ENCODE measurements around the gene CCDC85B. TPM values are rescaled to one million over a fixed set of nuclear protein-coding genes. Genes with fewer than 3 reads are reported as not detected.
A peak's percentile ranks its signal among the peaks of the same experiment; 100 is the strongest.

Gene CCDC85B
- total RNA-seq, 2 experiments from 2014 or later, result 40.0 to 44.4 TPM

DNA sequence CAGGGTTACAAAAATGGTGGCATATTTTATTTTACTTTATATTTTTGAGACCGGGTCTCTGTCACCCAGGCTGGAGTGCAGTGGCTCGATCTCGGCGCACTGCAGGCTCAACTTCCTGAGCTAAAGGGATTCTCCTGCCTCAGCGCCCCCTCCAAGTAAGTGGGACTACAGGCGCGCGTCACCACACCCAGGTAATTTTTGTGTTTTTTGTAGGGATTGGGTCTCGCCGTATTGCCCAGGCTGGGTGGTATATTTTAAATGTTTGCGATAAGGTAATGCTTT lies 10.4 kb downstream of the CCDC85B start:
- H3K4me3 Mint-ChIP-seq, result peak overlapping the region; percentile 21
- ChIA-PET CTCF (interaction anchor here (1.0 to 10.6 kb wide), 4 partner anchors 13 to 88 kb away, joined by 3 to 192 read pairs (median 7); partner anchors contain the start of genes CCDC85B, FIBP and MUS81), POLR2A (interaction anchor here (0.6 to 5.0 kb wide), 10 partner anchors 8 to 121 kb away, joined by 3 to 98 read pairs (median 4); partner anchors contain the start of genes BANF1, C11orf68, CCDC85B and EIF1AD)
- H3K9me3 Mint-ChIP-seq, result no peaks in the 10 kb centered on the region
- peak overlapping the region; percentile 67 for H3K27ac Mint-ChIP-seq
- H3K4me1 Mint-ChIP-seq (ENCODE audit: low read depth), result peaks cover 40% of the 10 kb centered on the region
- peaks cover 15% of the 10 kb centered on the region for H3K36me3 Mint-ChIP-seq
- DNase-seq, result no peak
- intact Hi-C loops (cut with micrococcal nuclease), result loop anchor here (1.0 kb wide), 3 partner anchors 11 to 41 kb away; partner anchors contain the start of genes C11orf68, CCDC85B, DRAP1 and MUS81
- H3K27me3 Mint-ChIP-seq, result peaks cover 4% of the 10 kb centered on the region

DNA sequence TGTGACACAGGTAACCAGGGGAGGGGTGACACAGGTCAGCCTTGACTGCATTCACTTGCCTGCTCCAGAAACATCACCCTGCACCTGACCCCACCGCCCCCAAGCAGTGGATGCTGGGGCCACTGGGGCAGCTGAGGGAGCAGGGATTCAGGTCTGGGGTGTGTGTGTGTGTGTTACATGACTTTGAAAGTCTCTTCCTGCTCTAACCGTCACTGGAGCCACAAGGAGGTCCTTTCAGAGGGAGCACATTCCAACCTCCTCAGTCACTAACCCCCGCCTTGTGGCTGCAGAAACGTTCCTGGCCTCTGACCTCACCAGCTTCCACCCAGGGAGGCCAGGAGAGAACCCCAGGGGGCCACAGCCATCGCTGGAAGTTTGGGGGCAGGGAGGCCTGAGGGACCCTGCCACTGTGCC lies 12.6 kb downstream of the CCDC85B start:
- CTCF ChIA-PET, result interaction anchor here (1.7 to 10.6 kb wide), 3 partner anchors 15 to 123 kb away, joined by 5 to 192 read pairs (median 5); partner anchors contain the start of genes CCDC85B and FIBP

DNA sequence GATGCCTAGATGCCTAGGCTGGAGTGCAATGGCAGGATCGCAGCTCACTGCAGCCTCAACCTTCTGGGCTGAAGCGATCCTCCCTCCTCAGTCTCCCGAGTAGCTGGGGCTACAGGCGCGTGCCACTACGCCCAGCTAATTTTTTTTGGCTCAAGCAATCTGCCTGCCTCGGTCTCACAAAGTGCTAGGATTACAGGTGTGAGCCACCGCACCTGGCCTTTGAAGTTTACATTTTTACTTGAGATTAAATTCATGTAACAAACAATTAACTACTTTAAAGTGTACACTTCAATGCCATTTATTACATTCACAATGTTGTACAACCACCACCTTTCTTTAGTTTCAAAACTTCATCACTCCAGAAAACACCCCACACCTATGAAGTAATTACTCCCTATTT lies 13.2 kb downstream of the CCDC85B start:
- Mint-ChIP-seq H3K27me3 (peaks cover 5% of the 10 kb centered on the region), H3K9me3 (no peaks in the 10 kb centered on the region), H3K4me1 (ENCODE audit: low read depth) (peaks cover 16% of the 10 kb centered on the region), H3K4me3 (no peak overlapping the region), H3K27ac (no peak overlapping the region), H3K36me3 (peaks cover 4% of the 10 kb centered on the region)
- CTCF ChIA-PET, result interaction anchor here (10.6 kb wide), 1 partner anchor 15 kb away, joined by 192 read pairs; the partner anchor contains the start of genes CCDC85B and FIBP
- DNase-seq, result no peak
- POLR2A ChIA-PET, result interaction anchor here (1.2 kb wide), 1 partner anchor 10 kb away, joined by 4 read pairs; no protein-coding TSS in a partner anchor
- intact Hi-C loops (cut with micrococcal nuclease), result no loop called here

More for the DNA sequence above, 12.6 kb downstream of the CCDC85B start:
- H3K4me3 Mint-ChIP-seq, result no peak overlapping the region
- POLR2A ChIA-PET, result interaction anchor here (1.2 to 3.5 kb wide), 2 partner anchors 10 to 15 kb away, joined by 4 to 19 read pairs; partner anchors contain the start of gene C11orf68
- H3K27me3 Mint-ChIP-seq, result peaks cover 5% of the 10 kb centered on the region
- intact Hi-C loops (cut with micrococcal nuclease), result no loop called here
- H3K9me3 Mint-ChIP-seq, result no peaks in the 10 kb centered on the region
- DNase-seq, result no peak
- H3K27ac Mint-ChIP-seq, result no peak overlapping the region
- H3K36me3 Mint-ChIP-seq, result peaks cover 4% of the 10 kb centered on the region
- H3K4me1 Mint-ChIP-seq (ENCODE audit: low read depth), result peaks cover 22% of the 10 kb centered on the region

GRCh38 chr11:65906602-65907001 lies 16.1 kb downstream of the CCDC85B start:
- CTCF ChIA-PET, result interaction anchor here (1.1 to 2.4 kb wide), 3 partner anchors 18 to 22 kb away, joined by 3 to 8 read pairs (median 5); partner anchors contain the start of gene FIBP
- intact Hi-C loops (cut with micrococcal nuclease), result no loop called here
- H3K9me3 Mint-ChIP-seq, result no peaks in the 10 kb centered on the region
- H3K27me3 Mint-ChIP-seq, result peaks cover 12% of the 10 kb centered on the region
- no peak for DNase-seq
- no peaks in the 10 kb centered on the region for H3K36me3 Mint-ChIP-seq
- no peak overlapping the region for H3K4me3 Mint-ChIP-seq
- no peak overlapping the region for H3K27ac Mint-ChIP-seq
- POLR2A ChIA-PET, result interaction anchor here (0.9 to 1.5 kb wide), 3 partner anchors 13 to 18 kb away, joined by 3 to 5 read pairs (median 3); partner anchors contain the start of genes CCDC85B and FIBP
- peaks cover 14% of the 10 kb centered on the region for H3K4me1 Mint-ChIP-seq (ENCODE audit: low read depth)

GRCh38 chr11:65907878-65908277 lies 17.4 kb downstream of the CCDC85B start:
- Mint-ChIP-seq H3K4me3 (no peak overlapping the region), H3K27ac (no peak overlapping the region), H3K9me3 (no peaks in the 10 kb centered on the region), H3K27me3 (peaks cover 8% of the 10 kb centered on the region), H3K36me3 (no peaks in the 10 kb centered on the region), H3K4me1 (ENCODE audit: low read depth) (peaks cover 7% of the 10 kb centered on the region)
- DNase-seq, result no peak
- ChIA-PET POLR2A (interaction anchor here (0.7 to 2.0 kb wide), 2 partner anchors 7 to 1959 kb away, joined by 5 read pairs; partner anchors contain the start of gene FOSL1), CTCF (interaction anchor here (2.9 kb wide), 1 partner anchor 23 kb away, joined by 19 read pairs; no protein-coding TSS in a partner anchor)
- intact Hi-C loops (cut with micrococcal nuclease), result no loop called here

DNA sequence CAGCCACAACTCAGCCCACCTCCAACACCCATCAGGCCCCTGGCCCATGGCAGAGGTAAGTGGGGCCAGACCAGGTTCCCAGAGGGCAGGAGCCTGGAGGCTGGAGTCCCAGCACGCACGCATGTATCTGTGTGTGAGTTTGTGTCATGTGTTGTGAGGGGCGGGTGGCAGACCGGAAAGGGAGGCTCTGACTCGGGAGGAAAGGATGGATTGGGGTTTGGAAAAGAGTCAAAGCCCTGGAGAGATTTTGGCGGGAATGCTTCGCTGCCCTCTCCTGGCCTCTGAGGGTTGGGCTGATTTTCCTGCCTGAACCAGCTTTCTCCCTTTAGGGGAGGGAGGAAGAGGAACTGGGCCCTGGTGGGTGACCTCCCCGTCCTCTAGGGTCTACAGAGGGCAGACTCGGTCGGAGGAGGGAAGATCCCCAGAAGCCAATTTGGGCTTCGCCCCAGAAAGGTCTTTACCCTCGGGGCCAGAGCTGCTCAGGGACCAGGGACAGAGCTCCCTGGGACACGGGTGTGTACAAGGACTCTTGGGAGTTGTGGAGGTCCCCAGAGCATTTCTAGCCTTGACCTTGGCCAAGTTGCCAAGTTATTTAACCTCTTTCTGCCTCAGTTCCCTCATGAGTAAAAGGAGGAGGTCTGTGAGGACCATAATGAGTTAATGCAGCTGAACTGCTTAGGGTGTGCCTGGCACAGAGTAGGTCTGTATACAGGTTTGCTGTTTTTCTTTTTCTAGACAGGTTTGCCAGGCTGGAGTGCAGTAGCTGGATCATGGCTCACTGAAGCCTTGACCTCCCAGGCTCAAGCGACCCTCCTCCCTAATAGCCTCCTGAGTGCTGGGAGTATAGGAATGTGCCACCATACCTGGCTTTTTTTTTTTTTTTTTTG lies 21.5 kb downstream of the CCDC85B start:
- H3K4me1 Mint-ChIP-seq (ENCODE audit: low read depth), result peaks cover 19% of the 10 kb centered on the region
- CTCF ChIA-PET, result interaction anchor here (1.0 kb wide), 1 partner anchor 27 kb away, joined by 4 read pairs; no protein-coding TSS in a partner anchor
- POLR2A ChIA-PET, result interaction anchor here (0.6 kb wide), 2 partner anchors 40 to 114 kb away, joined by 3 read pairs; partner anchors contain the start of gene CATSPER1

DNA sequence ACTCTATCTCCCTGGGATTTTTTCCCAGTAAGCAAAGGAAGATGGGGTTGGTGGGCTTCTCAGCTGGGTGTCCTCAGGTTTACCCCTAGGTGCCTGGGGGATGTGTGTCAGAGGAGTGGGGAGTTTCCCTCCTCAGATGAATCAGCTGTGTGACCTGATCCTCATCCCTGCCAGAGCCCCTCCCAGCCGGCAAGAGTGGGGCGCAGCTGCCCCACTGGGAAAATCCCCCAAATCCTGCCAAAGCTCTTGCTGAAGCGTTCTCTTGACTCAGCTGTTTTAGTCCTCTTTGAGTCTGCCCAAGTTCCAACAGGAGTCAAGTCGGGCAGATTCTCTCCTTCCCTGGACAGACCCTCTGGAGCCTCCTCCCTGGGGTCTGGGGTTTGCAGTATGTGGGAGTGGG lies 22.4 kb downstream of the CCDC85B start:
- H3K9me3 Mint-ChIP-seq, result no peaks in the 10 kb centered on the region
- no peak overlapping the region for H3K4me3 Mint-ChIP-seq
- POLR2A ChIA-PET, result interaction anchor here (0.9 kb wide), 1 partner anchor 49 kb away, joined by 3 read pairs; the partner anchor contains the start of gene SART1
- H3K4me1 Mint-ChIP-seq (ENCODE audit: low read depth), result peaks cover 23% of the 10 kb centered on the region
- CTCF ChIA-PET, result interaction anchor here (0.8 kb wide), 1 partner anchor 11 kb away, joined by 3 read pairs; no protein-coding TSS in a partner anchor
- peaks cover 7% of the 10 kb centered on the region for H3K27me3 Mint-ChIP-seq
- peaks cover 5% of the 10 kb centered on the region for H3K36me3 Mint-ChIP-seq
- intact Hi-C loops (cut with micrococcal nuclease), result no loop called here
- no peak overlapping the region for H3K27ac Mint-ChIP-seq
- peak; percentile 28 for DNase-seq

More for the DNA sequence above, 21.5 kb downstream of the CCDC85B start:
- Mint-ChIP-seq H3K27me3 (peaks cover 8% of the 10 kb centered on the region), H3K36me3 (peaks cover 2% of the 10 kb centered on the region), H3K27ac (no peak overlapping the region), H3K4me3 (no peak overlapping the region), H3K9me3 (no peaks in the 10 kb centered on the region)
- peak; percentile 28 for DNase-seq
- intact Hi-C loops (cut with micrococcal nuclease), result no loop called here

- Mint-ChIP-seq H3K27me3 (no peaks in the 10 kb centered on the region), H3K4me3 (no peak overlapping the region), H3K4me1 (ENCODE audit: low read depth) (peaks cover 20% of the 10 kb centered on the region), H3K9me3 (no peaks in the 10 kb centered on the region), H3K27ac (no peak overlapping the region), H3K36me3 (peaks cover 7% of the 10 kb centered on the region)
- CTCF ChIA-PET, result interaction anchor here (1.3 to 1.5 kb wide), 2 partner anchors 30 to 31 kb away, joined by 3 read pairs; no protein-coding TSS in a partner anchor
- POLR2A ChIA-PET, result interaction anchor here (0.7 kb wide), 1 partner anchor 13 kb away, joined by 3 read pairs; no protein-coding TSS in a partner anchor
- intact Hi-C loops (cut with micrococcal nuclease), result loop anchor here (5.0 kb wide), 1 partner anchor 203 kb away; the partner anchor contains the start of gene KAT5
- DNase-seq, result no peak
These were observed 24.8 kb downstream of the CCDC85B start for GRCh38 chr11:65915101-65915820.

GRCh38 chr11:65915821-65916251 lies 25.4 kb downstream of the CCDC85B start:
- Mint-ChIP-seq H3K4me1 (ENCODE audit: low read depth) (peaks cover 25% of the 10 kb centered on the region), H3K27me3 (no peaks in the 10 kb centered on the region), H3K4me3 (no peak overlapping the region), H3K27ac (no peak overlapping the region), H3K9me3 (no peaks in the 10 kb centered on the region), H3K36me3 (peaks cover 7% of the 10 kb centered on the region)
- intact Hi-C loops (cut with micrococcal nuclease), result loop anchor here (5.0 kb wide), 1 partner anchor 204 kb away; the partner anchor contains the start of gene KAT5
- CTCF ChIA-PET, result interaction anchor here (0.6 to 1.5 kb wide), 3 partner anchors 30 to 56 kb away, joined by 3 read pairs; partner anchors contain the start of gene MUS81
- no peak for DNase-seq
- POLR2A ChIA-PET, result interaction anchor here (0.7 kb wide), 1 partner anchor 14 kb away, joined by 3 read pairs; no protein-coding TSS in a partner anchor

DNA sequence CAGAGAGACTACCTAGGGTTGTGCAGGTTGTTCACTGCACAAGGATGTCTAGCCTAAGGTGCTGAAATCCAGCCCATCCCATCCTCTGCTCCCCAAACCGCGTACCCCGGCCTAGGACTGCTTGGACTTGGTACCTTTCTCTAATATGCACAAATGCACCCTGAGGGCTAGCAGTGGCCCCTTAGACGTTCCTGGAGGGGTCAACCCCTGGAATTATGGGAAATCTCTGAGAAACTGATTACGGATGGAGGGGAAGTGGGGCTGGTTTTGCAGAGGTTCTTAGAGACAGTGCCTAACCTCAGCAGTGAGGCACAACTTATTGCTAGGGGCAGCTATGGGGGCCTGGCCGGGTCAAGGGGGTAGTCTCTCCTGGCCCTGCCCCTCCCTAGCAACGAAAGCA lies 25.9 kb downstream of the CCDC85B start:
- Mint-ChIP-seq H3K27me3 (no peaks in the 10 kb centered on the region), H3K9me3 (no peaks in the 10 kb centered on the region), H3K27ac (peak overlapping the region; percentile 45), H3K4me1 (ENCODE audit: low read depth) (peaks cover 26% of the 10 kb centered on the region), H3K4me3 (peak overlapping the region; percentile 55), H3K36me3 (peaks cover 7% of the 10 kb centered on the region)
- intact Hi-C loops (cut with micrococcal nuclease), result loop anchor here (5.0 kb wide), 1 partner anchor 204 kb away; the partner anchor contains the start of gene KAT5
- DNase-seq, result no peak
- ChIA-PET CTCF (interaction anchor here (0.6 to 1.5 kb wide), 3 partner anchors 31 to 56 kb away, joined by 3 read pairs; partner anchors contain the start of gene MUS81), POLR2A (no interaction called here)

- H3K9me3 Mint-ChIP-seq, result no peaks in the 10 kb centered on the region
- H3K27ac Mint-ChIP-seq, result peak overlapping the region; percentile 28
- H3K36me3 Mint-ChIP-seq, result peaks cover 8% of the 10 kb centered on the region
- peak overlapping the region; percentile 55 for H3K4me3 Mint-ChIP-seq
- intact Hi-C loops (cut with micrococcal nuclease), result loop anchor here (5.0 kb wide), 1 partner anchor 205 kb away; the partner anchor contains the start of gene KAT5
- ChIA-PET POLR2A (interaction anchor here (0.7 to 2.1 kb wide), 4 partner anchors 16 to 57 kb away, joined by 3 to 19 read pairs (median 10); partner anchors contain the start of genes CCDC85B, FOSL1 and MUS81), CTCF (no interaction called here)
- no peak for DNase-seq
- H3K27me3 Mint-ChIP-seq, result no peaks in the 10 kb centered on the region
- peaks cover 27% of the 10 kb centered on the region for H3K4me1 Mint-ChIP-seq (ENCODE audit: low read depth)
These were observed 26.6 kb downstream of the CCDC85B start for GRCh38 chr11:65917077-65917433.

Data from activated CD4-positive, alpha-beta memory T cell treated with anti-CD3 and anti-CD28 coated beads for 36 hours (primary cell).